ENCODE data around the gene TAS2R1. TPM values are rescaled to one million over a fixed set of nuclear protein-coding genes. Genes with fewer than 3 reads are reported as not detected.

Gene TAS2R1
- total RNA-seq, 1 donor from 2014 or later: not detected

DNA sequence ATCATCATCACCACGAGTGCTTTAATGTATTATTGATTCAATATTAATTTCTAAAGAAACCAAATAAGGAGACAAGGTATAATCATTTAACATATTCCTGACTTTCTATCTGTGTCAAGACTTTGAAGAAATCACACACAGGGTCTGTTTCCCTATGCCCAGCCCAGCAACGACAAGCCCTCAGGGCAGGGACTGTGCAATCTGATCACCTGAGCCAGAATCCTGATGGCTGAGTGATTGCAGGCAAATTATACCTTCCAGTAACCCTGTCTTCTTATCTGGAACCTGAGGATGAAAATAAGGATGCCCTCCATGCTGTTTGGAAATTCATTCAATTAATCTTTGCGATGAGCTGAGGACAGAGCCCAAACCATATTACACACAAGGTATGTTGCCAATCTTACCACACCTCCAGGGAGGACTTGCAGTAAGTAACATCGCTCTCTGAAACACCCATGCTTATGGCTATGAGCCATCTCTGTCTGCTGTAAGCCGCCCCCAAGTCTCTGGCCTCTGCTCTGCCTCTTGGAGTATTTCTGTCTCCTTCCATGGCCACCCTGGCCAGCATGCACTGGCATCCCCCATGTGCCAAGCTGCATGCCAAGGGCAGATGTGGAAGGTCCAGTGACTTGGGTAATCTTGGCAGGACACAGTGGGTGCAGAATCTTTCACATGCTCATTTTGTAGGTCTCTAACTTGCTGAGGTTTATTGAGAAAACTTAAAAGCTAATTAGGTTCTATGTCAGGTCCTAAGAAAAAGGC, 10.6 kb downstream of the TAS2R1 start:
- Mint-ChIP-seq H3K27ac (no peak overlapping the region), H3K4me3 (no peak overlapping the region), H3K4me1 (peaks cover 9% of the 10 kb centered on the region), H3K36me3 (no peaks in the 10 kb centered on the region), H3K27me3 (ENCODE audit: insufficient read depth, low read depth) (peaks cover 3% of the 10 kb centered on the region), H3K9me3 (no peaks in the 10 kb centered on the region)
- Histone ChIP-seq H3K9me3 (ENCODE audit: low read depth) (no peaks in the 10 kb centered on the region), H3K36me3 (no peaks in the 10 kb centered on the region), H3K27ac (no peak overlapping the region), H3K27me3 (no peaks in the 10 kb centered on the region), H3F3A (ENCODE audit: low read depth) (peaks cover 13% of the 10 kb centered on the region), H3K79me2 (ENCODE audit: low read depth) (no peaks in the 10 kb centered on the region), H3K9ac (no peak overlapping the region), H3K4me3 (no peak overlapping the region), H4K20me1 (ENCODE audit: low read depth) (no peaks in the 10 kb centered on the region), H2AFZ (replicated peaks) (no peak overlapping the region), H3K4me1 (peaks cover 41% of the 10 kb centered on the region), H3K4me2 (no peak overlapping the region)
- TF ChIP-seq, protein P1, sequence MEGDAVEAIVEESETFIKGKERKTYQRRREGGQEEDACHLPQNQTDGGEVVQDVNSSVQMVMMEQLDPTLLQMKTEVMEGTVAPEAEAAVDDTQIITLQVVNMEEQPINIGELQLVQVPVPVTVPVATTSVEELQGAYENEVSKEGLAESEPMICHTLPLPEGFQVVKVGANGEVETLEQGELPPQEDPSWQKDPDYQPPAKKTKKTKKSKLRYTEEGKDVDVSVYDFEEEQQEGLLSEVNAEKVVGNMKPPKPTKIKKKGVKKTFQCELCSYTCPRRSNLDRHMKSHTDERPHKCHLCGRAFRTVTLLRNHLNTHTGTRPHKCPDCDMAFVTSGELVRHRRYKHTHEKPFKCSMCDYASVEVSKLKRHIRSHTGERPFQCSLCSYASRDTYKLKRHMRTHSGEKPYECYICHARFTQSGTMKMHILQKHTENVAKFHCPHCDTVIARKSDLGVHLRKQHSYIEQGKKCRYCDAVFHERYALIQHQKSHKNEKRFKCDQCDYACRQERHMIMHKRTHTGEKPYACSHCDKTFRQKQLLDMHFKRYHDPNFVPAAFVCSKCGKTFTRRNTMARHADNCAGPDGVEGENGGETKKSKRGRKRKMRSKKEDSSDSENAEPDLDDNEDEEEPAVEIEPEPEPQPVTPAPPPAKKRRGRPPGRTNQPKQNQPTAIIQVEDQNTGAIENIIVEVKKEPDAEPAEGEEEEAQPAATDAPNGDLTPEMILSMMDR (IDR thresholded peaks at IDR 0.05): no peak
- TF ChIP-seq EZH2 (IDR thresholded peaks at IDR 0.05) (no peak), EZH2phosphoT487 (IDR thresholded peaks at IDR 0.05) (no peak)
- no peak for DNase-seq (ENCODE audit: low spot score)

DNA sequence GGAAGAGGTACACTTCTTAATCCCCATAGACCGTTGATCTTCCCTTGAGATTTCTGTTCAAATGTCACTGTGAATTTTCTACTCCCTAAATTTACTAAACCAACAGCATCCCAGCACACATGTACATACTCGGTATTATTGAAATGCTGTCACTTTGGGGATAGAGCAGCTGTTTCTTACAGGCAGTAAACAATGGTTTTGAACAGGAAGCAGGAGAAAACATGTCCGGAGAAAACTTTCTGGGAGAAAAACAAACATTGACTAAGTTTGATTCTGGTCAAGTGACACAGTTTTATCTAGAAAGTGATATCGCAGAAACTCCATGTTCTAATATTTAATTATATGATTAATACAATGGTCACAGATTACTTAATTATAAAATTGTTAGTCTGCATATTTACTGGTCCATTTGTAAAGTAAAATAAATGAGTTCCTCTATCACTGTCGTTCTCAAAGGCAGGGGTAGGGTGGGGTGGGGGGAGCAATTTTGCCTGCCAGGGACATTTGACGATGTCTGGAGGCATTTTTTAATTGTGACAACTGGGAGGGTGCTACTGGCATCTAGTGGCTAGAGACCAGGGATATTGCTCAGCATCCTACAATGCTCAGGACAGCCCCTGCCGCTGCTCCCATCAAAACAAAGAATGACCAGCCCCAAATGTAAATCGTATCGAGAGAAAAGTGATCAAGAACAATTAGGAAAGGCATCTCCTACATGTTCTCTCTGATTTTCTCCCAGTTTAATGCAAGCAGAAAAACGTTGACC, 12.2 kb downstream of the TAS2R1 start:
- Mint-ChIP-seq H3K4me1 (peaks cover 4% of the 10 kb centered on the region), H3K27me3 (ENCODE audit: insufficient read depth, low read depth) (peaks cover 3% of the 10 kb centered on the region), H3K27ac (no peak overlapping the region), H3K4me3 (no peak overlapping the region), H3K9me3 (no peaks in the 10 kb centered on the region), H3K36me3 (no peaks in the 10 kb centered on the region)
- no peaks in the 10 kb centered on the region for H4K20me1 ChIP-seq (ENCODE audit: low read depth)
- H3F3A ChIP-seq (ENCODE audit: low read depth): no peaks in the 10 kb centered on the region
- H3K4me3 ChIP-seq: no peak overlapping the region
- TF ChIP-seq EZH2phosphoT487 (IDR thresholded peaks at IDR 0.05): no peak
- TF ChIP-seq EZH2 (IDR thresholded peaks at IDR 0.05): no peak
- TF ChIP-seq, protein P1 (IDR thresholded peaks at IDR 0.05): no peak
- H3K27me3 ChIP-seq: no peaks in the 10 kb centered on the region
- no peaks in the 10 kb centered on the region for H3K36me3 ChIP-seq
- H3K9ac ChIP-seq: no peak overlapping the region
- H3K4me2 ChIP-seq: peak overlapping the region; percentile 10
- H2AFZ ChIP-seq (replicated peaks): peak overlapping the region; percentile 1
- H3K4me1 ChIP-seq: peaks cover 28% of the 10 kb centered on the region
- no peaks in the 10 kb centered on the region for H3K79me2 ChIP-seq (ENCODE audit: low read depth)
- no peak overlapping the region for H3K27ac ChIP-seq
- DNase-seq (ENCODE audit: low spot score): no peak
- H3K9me3 ChIP-seq (ENCODE audit: low read depth): no peaks in the 10 kb centered on the region

DNA sequence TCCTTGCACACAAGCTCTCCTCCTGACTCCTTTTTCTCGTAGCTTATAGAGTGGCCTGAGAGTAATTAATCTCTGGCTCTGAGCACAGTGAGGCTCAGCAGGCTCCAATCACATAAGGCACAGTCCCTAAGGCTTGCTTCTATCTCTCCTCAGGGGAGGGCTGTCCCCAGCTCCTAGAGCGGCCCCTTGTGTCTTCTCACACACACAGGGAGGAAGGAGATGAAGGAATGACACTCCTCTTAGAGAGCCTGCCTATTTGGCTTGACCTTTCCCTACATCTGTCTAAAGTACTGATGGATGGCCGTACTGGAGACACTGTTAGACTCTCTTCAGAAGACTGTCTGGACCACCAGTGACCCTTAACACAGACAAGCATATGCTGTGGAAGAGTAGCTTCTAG, 12.9 kb downstream of the TAS2R1 start:
- peaks cover 23% of the 10 kb centered on the region for H3K4me1 ChIP-seq
- no peak for TF ChIP-seq EZH2phosphoT487 (IDR thresholded peaks at IDR 0.05)
- TF ChIP-seq, protein P1 (IDR thresholded peaks at IDR 0.05): peak; percentile 15
- H3K36me3 ChIP-seq: no peaks in the 10 kb centered on the region
- no peak overlapping the region for H3K27ac ChIP-seq
- H2AFZ ChIP-seq (replicated peaks): peak overlapping the region; percentile 1
- no peak overlapping the region for H3K4me3 ChIP-seq
- H3K27ac Mint-ChIP-seq: no peak overlapping the region
- DNase-seq (ENCODE audit: low spot score): peak; percentile 64
- peak overlapping the region; percentile 10 for H3K4me2 ChIP-seq
- no peak overlapping the region for H3K4me3 Mint-ChIP-seq
- no peaks in the 10 kb centered on the region for H3K36me3 Mint-ChIP-seq
- no peak overlapping the region for H3K9ac ChIP-seq
- H3K4me1 Mint-ChIP-seq: peaks cover 4% of the 10 kb centered on the region
- H3K79me2 ChIP-seq (ENCODE audit: low read depth): no peaks in the 10 kb centered on the region
- no peaks in the 10 kb centered on the region for H3K9me3 ChIP-seq (ENCODE audit: low read depth)
- no peaks in the 10 kb centered on the region for H3K27me3 ChIP-seq
- peaks cover 3% of the 10 kb centered on the region for H3K27me3 Mint-ChIP-seq (ENCODE audit: insufficient read depth, low read depth)
- no peaks in the 10 kb centered on the region for H3F3A ChIP-seq (ENCODE audit: low read depth)
- no peaks in the 10 kb centered on the region for H3K9me3 Mint-ChIP-seq
- no peaks in the 10 kb centered on the region for H4K20me1 ChIP-seq (ENCODE audit: low read depth)

Measured in neural progenitor cell (in vitro differentiated cells).